Activated CD4-positive, alpha-beta T cell treated with anti-CD3 and anti-CD28 coated beads, Interleukin-2, Interleukin-6, amounts not matched to agents 100 ng/mL and 50 ng/mL, durations not matched to agents 16 hours and 8 hours (primary cell): ENCODE results near the gene ODAD3.
"Not testable (repeated sequence)": the region's sequence is repeated elsewhere in the genome, so short reads cannot be mapped to it uniquely, and the experiment has no call there.

ENCODE experiments used
- DNase-seq: peaks from one replicate; pipeline ENCODE4 v3.0.0-alpha.2; 2020

Gene ODAD3

GRCh38 chr19:11401808-11402543, 32.9 kb downstream of the ODAD3 start:
- no peak for DNase-seq

- DNase-seq, result no peak
Measured at GRCh38 chr19:11400798-11401197, 34.1 kb downstream of the ODAD3 start.

GRCh38 chr19:11399667-11400066, 35.3 kb downstream of the ODAD3 start:
- DNase-seq, result no peak

DNA sequence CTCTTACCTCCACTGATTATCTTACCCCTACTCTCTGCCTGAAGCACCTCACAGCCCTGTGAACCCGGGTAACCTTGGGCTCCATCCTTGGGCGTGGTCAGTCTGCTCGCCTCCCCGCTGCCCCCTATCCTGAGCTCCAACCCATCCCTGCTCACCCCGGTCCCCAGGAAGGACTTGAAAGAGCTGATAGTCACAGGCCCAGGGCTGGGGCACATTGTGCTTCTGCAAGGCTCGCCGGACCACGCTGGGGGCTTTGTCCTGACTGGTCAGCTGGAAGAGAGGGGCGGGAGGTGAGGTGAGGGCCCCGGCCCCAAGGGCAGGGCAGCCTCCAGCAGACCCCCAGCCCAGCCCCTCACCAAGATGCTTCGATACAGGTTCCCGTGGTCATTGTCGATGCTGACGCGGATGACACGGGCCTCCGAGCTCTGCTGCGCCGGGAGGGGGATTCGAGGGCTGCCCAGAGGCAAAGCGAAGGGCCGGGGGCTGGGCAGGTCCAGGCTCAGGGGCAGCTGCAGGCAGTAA, 37.8 kb downstream of the ODAD3 start:
- DNase-seq, result no peak

GRCh38 chr19:11390933-11391680, 43.8 kb downstream of the ODAD3 start:
- no peak for DNase-seq

- DNase-seq, result no peak
Measured at GRCh38 chr19:11390359-11390758, 44.6 kb downstream of the ODAD3 start.

- DNase-seq, result no peak
Measured at GRCh38 chr19:11387162-11388034, 47.5 kb downstream of the ODAD3 start.

- DNase-seq, result no peak
Measured at GRCh38 chr19:11384778-11385129, 50.2 kb downstream of the ODAD3 start.

GRCh38 chr19:11383706-11384048, 51.2 kb downstream of the ODAD3 start:
- DNase-seq, result no peak

DNA sequence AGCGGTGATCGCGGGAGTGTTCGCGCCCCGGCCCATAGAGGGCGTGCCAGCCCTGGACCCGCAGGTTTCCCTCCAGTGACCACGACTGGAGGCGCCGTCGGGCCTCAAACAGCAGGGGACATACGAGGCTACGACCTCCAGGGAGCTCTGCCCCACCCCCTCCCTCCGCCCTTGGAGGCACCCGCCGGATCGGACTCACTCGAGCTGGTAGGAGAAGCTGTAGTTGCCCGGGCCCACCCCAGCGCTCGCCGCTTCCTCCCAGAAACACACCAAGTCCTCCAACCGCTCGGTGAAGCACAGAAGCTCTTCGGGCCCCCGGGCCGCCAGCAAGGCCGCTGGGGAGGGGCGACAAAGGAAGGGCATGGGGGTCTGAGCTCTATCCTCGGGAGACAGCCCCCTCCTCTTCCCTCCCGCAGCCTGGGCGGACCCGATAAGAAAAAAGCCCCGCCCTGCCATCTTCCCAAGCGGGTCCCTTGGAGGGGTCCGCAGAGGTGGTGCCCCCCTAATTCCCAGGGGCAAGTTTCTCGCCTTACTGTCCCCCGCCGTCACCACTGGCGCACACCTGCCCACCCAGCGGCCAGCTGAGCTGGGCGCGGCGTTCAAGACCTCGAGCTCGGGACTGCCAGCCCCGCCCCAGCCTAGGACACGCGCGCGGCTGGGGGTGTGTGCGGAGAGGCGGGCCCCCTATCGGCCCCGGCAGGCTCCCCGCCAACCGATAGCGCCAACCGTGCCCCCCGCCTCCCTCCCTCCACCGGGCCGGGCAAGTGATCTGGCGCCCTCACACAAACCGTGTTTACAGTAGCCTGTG, 51.8 kb downstream of the ODAD3 start:
- DNase-seq, result peak; percentile 67

- DNase-seq, result peak; percentile 99
Measured at GRCh38 chr19:11380653-11381537, 54.0 kb downstream of the ODAD3 start.

DNA sequence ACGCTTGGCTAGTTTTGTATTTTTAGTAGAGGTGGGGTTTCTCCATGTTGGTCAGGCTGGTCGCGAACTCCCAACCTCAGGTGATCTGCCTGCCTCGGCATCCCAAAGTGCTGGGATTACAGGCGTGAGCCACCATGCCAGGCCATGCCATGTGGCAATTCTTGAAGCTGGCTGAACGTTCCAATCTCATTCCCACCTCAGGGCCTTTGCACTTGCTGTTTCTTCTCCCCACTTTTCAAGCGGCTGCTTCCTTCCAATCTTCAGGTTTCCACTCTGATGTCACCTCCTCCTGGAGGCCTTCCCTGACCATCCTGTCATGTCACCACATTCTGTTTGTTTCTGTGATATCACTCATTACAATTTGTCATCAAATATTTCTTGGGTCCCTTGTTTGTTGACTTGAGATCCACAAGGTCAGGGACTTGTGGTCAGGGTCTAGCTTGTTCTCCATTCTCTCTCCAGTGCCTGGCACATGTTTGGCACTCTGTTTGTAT, 55.0 kb downstream of the ODAD3 start:
- no peak for DNase-seq

DNA sequence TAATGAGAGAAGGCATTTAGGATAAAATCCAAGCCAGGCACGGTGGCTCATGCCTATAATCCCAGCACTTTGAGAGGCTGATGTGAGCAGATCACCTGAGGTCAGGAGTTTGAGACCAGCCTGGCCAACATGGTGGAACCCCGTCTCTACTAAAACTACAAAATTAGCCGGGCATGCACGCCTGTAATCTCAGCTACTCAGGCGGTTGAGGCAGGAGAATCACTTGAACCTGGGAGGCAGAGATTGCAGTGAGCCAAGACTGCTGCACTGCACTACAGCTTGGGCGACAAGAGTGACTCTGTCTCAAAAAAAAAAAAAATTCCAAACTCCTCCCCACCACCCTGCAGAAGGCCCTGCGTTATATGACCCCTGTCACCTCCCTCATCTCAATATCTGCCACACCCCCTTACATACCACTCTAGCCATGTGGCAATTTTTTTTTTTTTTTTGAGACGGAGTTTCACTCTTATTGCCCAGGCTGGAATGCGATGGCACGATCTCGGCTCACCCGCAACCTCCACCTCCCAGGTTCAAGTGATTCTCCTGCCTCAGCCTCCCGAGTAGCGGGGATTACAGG, 55.6 kb downstream of the ODAD3 start:
- DNase-seq, result not testable (repeated sequence)

DNA sequence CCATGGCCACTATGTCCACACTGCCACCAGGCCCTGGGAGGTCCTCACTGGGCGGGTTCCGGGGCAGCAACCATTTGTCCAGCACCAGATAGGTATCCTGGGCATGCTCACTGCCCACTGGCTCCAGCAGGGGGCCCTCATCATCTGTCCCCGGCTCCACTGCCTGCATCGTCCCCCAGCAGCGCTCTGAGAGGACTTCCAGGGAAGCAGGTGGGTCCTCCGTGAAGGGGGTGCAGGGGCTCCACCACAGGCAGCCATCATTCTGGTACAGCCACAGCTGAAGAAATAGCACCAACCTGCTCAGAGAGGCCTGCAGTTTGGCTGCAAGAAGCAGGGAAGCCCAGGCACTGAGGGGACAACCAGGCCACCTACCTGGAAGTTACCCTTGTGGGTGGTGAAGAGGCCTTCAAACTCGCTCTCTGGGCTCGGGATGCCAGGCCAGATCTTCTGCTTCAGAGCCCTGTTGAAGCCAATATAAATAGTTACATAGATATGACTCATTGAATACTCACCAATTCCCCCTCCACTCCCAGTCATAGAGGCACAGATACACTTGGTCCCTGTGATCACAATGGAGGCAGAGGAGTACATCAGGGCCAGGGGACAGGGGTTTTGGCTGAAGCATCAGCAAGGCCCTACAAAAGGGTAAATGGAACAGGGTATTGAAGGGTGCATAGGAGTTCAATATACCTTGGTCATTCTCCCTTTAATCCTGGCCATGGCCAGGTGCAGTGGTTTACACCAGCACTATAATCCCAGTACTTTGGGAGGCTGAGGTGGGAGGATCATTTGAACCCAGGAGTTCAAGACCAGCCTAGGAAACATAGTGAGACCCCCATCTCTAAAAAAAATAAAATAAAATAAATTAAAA, 56.4 kb downstream of the ODAD3 start:
- DNase-seq, result peak; percentile 44

- no peak for DNase-seq
Measured at GRCh38 chr19:11377756-11378155, 57.2 kb downstream of the ODAD3 start.

- DNase-seq, result peak; percentile 65
Measured at GRCh38 chr19:11377237-11377636, 57.7 kb downstream of the ODAD3 start.

- DNase-seq, result peak; percentile 86
Measured at GRCh38 chr19:11375143-11375948, 59.6 kb downstream of the ODAD3 start.

- peak; percentile 99 for DNase-seq
Measured at GRCh38 chr19:11374433-11375142, 60.3 kb downstream of the ODAD3 start, which contains the start of gene SWSAP1. Gene SWSAP1, plus strand, starts transcription at chr19:11374666. Its CDS starts 15 bp downstream, at chr19:11374681.
